Liver (tissue), 3 donors: Measurements from ENCODE around the gene FAM184A.

Experiments
- CTCF ChIP-seq: fragments of 150-350 bp; IDR thresholded peaks from 2 replicates; pipeline ENCODE4 v1.5.1; 2017; ENCODE audit warnings: improper control_type of control experiment, low read depth, low read length; ENCODE audit not compliant: missing input control
- MAX ChIP-seq: IDR thresholded peaks from 2 replicates; pipeline ENCODE4 v1.6.1; 2016; ENCODE audit warnings: antibody characterized with exemption
- RAD21 ChIP-seq, 2 donors: IDR thresholded peaks; 2 replicates each; pipeline ENCODE4 v1.6.1; 2016; ENCODE audit warnings: antibody characterized with exemption in 2 of 2, mild to moderate bottlenecking in 2 of 2
- REST ChIP-seq: IDR thresholded peaks from 2 replicates; pipeline ENCODE4 v1.6.1; 2016; ENCODE audit warnings: antibody characterized with exemption, mild to moderate bottlenecking
- RXRA ChIP-seq, 2 donors: IDR thresholded peaks; 2 replicates each; pipeline ENCODE4 v1.6.1; 2017 to 2018; ENCODE audit warnings: antibody characterized with exemption in 2 of 2, mild to moderate bottlenecking in 1 of 2
- TAF1 ChIP-seq: conservative IDR thresholded peaks from 2 replicates; pipeline ENCODE4 v1.6.1; 2016; ENCODE audit warnings: antibody characterized with exemption, mild to moderate bottlenecking
- YY1 ChIP-seq: IDR thresholded peaks from 2 replicates; pipeline ENCODE4 v1.6.1; 2016; ENCODE audit warnings: antibody characterized with exemption, mild to moderate bottlenecking
- TF ChIP-seq, protein P1 (sequence below): IDR thresholded peaks from 2 replicates; pipeline ENCODE4 v1.6.1; 2016; ENCODE audit warnings: antibody characterized with exemption
- TF ChIP-seq, protein P2 (sequence below): IDR thresholded peaks from 2 replicates; pipeline ENCODE4 v1.6.1; 2016; ENCODE audit warnings: antibody characterized with exemption
- donor health status: healthy.
- donor health status: healthy.

GRCh38 chr6:119110601-119111548 lies 32.4 kb upstream of the FAM184A start:
- TF ChIP-seq TAF1 (no peak), RAD21 (IDR thresholded peaks at IDR 0.05) (peak; percentile 94 to 96), CTCF (peak; percentile 72), REST (no peak), RXRA (IDR thresholded peaks at IDR 0.05) (no peak), YY1 (no peak), MAX (no peak)
- TF ChIP-seq, protein P1, sequence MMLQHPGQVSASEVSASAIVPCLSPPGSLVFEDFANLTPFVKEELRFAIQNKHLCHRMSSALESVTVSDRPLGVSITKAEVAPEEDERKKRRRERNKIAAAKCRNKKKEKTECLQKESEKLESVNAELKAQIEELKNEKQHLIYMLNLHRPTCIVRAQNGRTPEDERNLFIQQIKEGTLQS, result no peak
- TF ChIP-seq, protein P2, sequence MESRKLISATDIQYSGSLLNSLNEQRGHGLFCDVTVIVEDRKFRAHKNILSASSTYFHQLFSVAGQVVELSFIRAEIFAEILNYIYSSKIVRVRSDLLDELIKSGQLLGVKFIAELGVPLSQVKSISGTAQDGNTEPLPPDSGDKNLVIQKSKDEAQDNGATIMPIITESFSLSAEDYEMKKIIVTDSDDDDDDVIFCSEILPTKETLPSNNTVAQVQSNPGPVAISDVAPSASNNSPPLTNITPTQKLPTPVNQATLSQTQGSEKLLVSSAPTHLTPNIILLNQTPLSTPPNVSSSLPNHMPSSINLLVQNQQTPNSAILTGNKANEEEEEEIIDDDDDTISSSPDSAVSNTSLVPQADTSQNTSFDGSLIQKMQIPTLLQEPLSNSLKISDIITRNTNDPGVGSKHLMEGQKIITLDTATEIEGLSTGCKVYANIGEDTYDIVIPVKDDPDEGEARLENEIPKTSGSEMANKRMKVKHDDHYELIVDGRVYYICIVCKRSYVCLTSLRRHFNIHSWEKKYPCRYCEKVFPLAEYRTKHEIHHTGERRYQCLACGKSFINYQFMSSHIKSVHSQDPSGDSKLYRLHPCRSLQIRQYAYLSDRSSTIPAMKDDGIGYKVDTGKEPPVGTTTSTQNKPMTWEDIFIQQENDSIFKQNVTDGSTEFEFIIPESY, result no peak
